Activated CD4-positive, CD25-positive, alpha-beta regulatory T cell treated with anti-CD3 and anti-CD28 coated beads, Interleukin-2, amount 50 U/mL, for 24 hours (primary cell): ENCODE results near the gene ARL14EP.
A peak's percentile ranks its signal among the peaks of the same experiment; 100 is the strongest.

Experiments used
- ATAC-seq, 2 donors: fragments of 150-1000 bp; cut with Tn5 transposase; one replicate each; pipeline ENCODE4 v1.10.0; 2021; ENCODE audit warnings: mild to moderate bottlenecking in 1 of 2, moderate library complexity in 1 of 2

Gene ARL14EP

GRCh38 chr11:30328681-30329080, 5.8 kb downstream of the ARL14EP start:
- ATAC-seq: no peak

- peak; percentile 65 to 79 for ATAC-seq
These were observed 6.4 kb downstream of the ARL14EP start for GRCh38 chr11:30329150-30329940.

- ATAC-seq: peak; percentile 60 to 62
These were observed 10.5 kb downstream of the ARL14EP start for GRCh38 chr11:30333405-30333804.

- peak in 1 of 2 donors; percentile 43 for ATAC-seq
These were observed 19.8 kb downstream of the ARL14EP start for GRCh38 chr11:30342736-30343166.

GRCh38 chr11:30344085-30344484, 21.2 kb downstream of the ARL14EP start:
- ATAC-seq: no peak

- ATAC-seq: no peak
These were observed 22.7 kb downstream of the ARL14EP start for GRCh38 chr11:30345644-30346043.

GRCh38 chr11:30346068-30346688, 23.3 kb downstream of the ARL14EP start:
- ATAC-seq: no peak

- ATAC-seq: no peak
These were observed 25.1 kb downstream of the ARL14EP start for GRCh38 chr11:30348035-30348434.

- ATAC-seq: no peak
These were observed 27.0 kb downstream of the ARL14EP start for GRCh38 chr11:30349885-30350284.

GRCh38 chr11:30350384-30350783, 27.5 kb downstream of the ARL14EP start:
- no peak for ATAC-seq

- ATAC-seq: no peak
These were observed 28.2 kb downstream of the ARL14EP start for GRCh38 chr11:30351061-30351460.

- no peak for ATAC-seq
These were observed 33.5 kb downstream of the ARL14EP start for GRCh38 chr11:30356391-30356790.

GRCh38 chr11:30357872-30358271, 35.0 kb downstream of the ARL14EP start:
- ATAC-seq: no peak

GRCh38 chr11:30358536-30358935, 35.6 kb downstream of the ARL14EP start:
- no peak for ATAC-seq

GRCh38 chr11:30360741-30361140, 37.8 kb downstream of the ARL14EP start:
- no peak for ATAC-seq

GRCh38 chr11:30364139-30364836, 41.4 kb downstream of the ARL14EP start:
- no peak for ATAC-seq

GRCh38 chr11:30364837-30365482, 42.1 kb downstream of the ARL14EP start:
- no peak for ATAC-seq

- no peak for ATAC-seq
These were observed 43.1 kb downstream of the ARL14EP start for GRCh38 chr11:30365793-30366517.

GRCh38 chr11:30368394-30368793, 45.5 kb downstream of the ARL14EP start:
- no peak for ATAC-seq

- ATAC-seq: no peak
These were observed 47.3 kb downstream of the ARL14EP start for GRCh38 chr11:30370164-30370563.

GRCh38 chr11:30377347-30377746, 54.4 kb downstream of the ARL14EP start:
- ATAC-seq: no peak

GRCh38 chr11:30380846-30381245, 57.9 kb downstream of the ARL14EP start:
- no peak for ATAC-seq
